Sigmoid colon (tissue), 4 donors: ENCODE data around the gene CA14.

Experiments
- CTCF ChIP-seq, 4 experiments: fragments of 450-650 bp in 3 of 4; fragments of 200-600 bp in 1 of 4; IDR thresholded peaks; one replicate each; pipeline ENCODE4 v1.5.1; 2016 to 2019; ENCODE audit warnings: antibody characterized with exemption in 4 of 4, mild to moderate bottlenecking in 3 of 4, moderate library complexity in 2 of 4
- POLR2A ChIP-seq, 2 donors: fragments of 450-650 bp; IDR thresholded peaks; one replicate each; pipeline ENCODE4 v1.6.1; 2016; ENCODE audit warnings: antibody characterized with exemption in 2 of 2, mild to moderate bottlenecking in 2 of 2, moderate library complexity in 2 of 2
- POLR2AphosphoS5 ChIP-seq, 4 donors: sonication (generic); formaldehyde crosslinking; IDR thresholded peaks; one replicate each; pipeline ENCODE4 v1.6.1; 2017; ENCODE audit warnings: antibody characterized with exemption in 4 of 4

- TF ChIP-seq POLR2AphosphoS5 (IDR thresholded peaks at IDR 0.05): no peak
- no peak for TF ChIP-seq CTCF (IDR thresholded peaks at IDR 0.05)
- TF ChIP-seq POLR2A (IDR thresholded peaks at IDR 0.05): no peak
Measured at GRCh38 chr1:150226486-150226885, 31.1 kb upstream of the CA14 start.
